Measurements from ENCODE around the gene CXCL5.
"Not testable (repeated sequence)": the region's sequence is repeated elsewhere in the genome, so short reads cannot be mapped to it uniquely, and the experiment has no call there.

CXCL5 gene

GRCh38 chr4:74015126-74015780, 16.8 kb upstream of the CXCL5 start:
- no peak for DNase-seq (ENCODE audit: low spot score)

- no peak for DNase-seq (ENCODE audit: low spot score)
These were observed 15.9 kb upstream of the CXCL5 start for GRCh38 chr4:74014332-74014731.

- no peak for DNase-seq (ENCODE audit: low spot score)
These were observed 14.8 kb upstream of the CXCL5 start for GRCh38 chr4:74013264-74013663.

GRCh38 chr4:74012130-74012529, 13.7 kb upstream of the CXCL5 start:
- no peak for DNase-seq (ENCODE audit: low spot score)

- DNase-seq (ENCODE audit: low spot score): no peak
These were observed 10.8 kb upstream of the CXCL5 start for GRCh38 chr4:74009307-74009706.

GRCh38 chr4:74006009-74006476, 7.6 kb upstream of the CXCL5 start:
- DNase-seq (ENCODE audit: low spot score): no peak

GRCh38 chr4:74005528-74005927, 7.1 kb upstream of the CXCL5 start:
- DNase-seq (ENCODE audit: low spot score): no peak

- no peak for DNase-seq (ENCODE audit: low spot score)
These were observed 6.2 kb upstream of the CXCL5 start for GRCh38 chr4:74004668-74005067.

GRCh38 chr4:74000301-74000700, 1.8 kb upstream of the CXCL5 start:
- no peak for DNase-seq (ENCODE audit: low spot score)

GRCh38 chr4:73992050-73992449, 6.4 kb downstream of the CXCL5 start:
- DNase-seq (ENCODE audit: low spot score): no peak

- DNase-seq (ENCODE audit: low spot score): no peak
These were observed 6.8 kb downstream of the CXCL5 start for GRCh38 chr4:73991742-73992000.

- no peak for DNase-seq (ENCODE audit: low spot score)
These were observed 7.3 kb downstream of the CXCL5 start for GRCh38 chr4:73990988-73991741.

- no peak for DNase-seq (ENCODE audit: low spot score)
These were observed 8.5 kb downstream of the CXCL5 start for GRCh38 chr4:73989928-73990327.

GRCh38 chr4:73989031-73989430, 9.4 kb downstream of the CXCL5 start:
- no peak for DNase-seq (ENCODE audit: low spot score)

GRCh38 chr4:73988061-73988460, 10.4 kb downstream of the CXCL5 start, which contains the start of gene PPBP:
PPBP (minus strand) TSS chr4:73988190; CDS start chr4:73988103, 87 bp downstream.
- DNase-seq (ENCODE audit: low spot score): no peak

GRCh38 chr4:73985528-73985852, 13.0 kb downstream of the CXCL5 start:
- DNase-seq (ENCODE audit: low spot score): no peak

GRCh38 chr4:73984736-73985527, 13.5 kb downstream of the CXCL5 start:
- no peak for DNase-seq (ENCODE audit: low spot score)

- not testable (repeated sequence) for DNase-seq (ENCODE audit: low spot score)
These were observed 17.3 kb downstream of the CXCL5 start for GRCh38 chr4:73981175-73981574.

GRCh38 chr4:73979407-73979957, 19.0 kb downstream of the CXCL5 start:
- DNase-seq (ENCODE audit: low spot score): no peak

- DNase-seq (ENCODE audit: low spot score): no peak
These were observed 19.6 kb downstream of the CXCL5 start for GRCh38 chr4:73978886-73979285.

- DNase-seq (ENCODE audit: low spot score): no peak
These were observed 21.8 kb downstream of the CXCL5 start for GRCh38 chr4:73976716-73977115.

- DNase-seq (ENCODE audit: low spot score): no peak
These were observed 22.3 kb downstream of the CXCL5 start for GRCh38 chr4:73976217-73976616.
